GM12864 (cell line): ENCODE measurements around the gene ZNF552.
"Not testable (repeated sequence)": the region's sequence is repeated elsewhere in the genome, so short reads cannot be mapped to it uniquely, and the experiment has no call there.

Experiments used
- DNase-seq: peaks from one replicate; pipeline ENCODE4 v3.0.0-alpha.2; 2011; ENCODE audit warnings: low read depth
- H3K4me3 ChIP-seq: 2 replicates; pipeline ENCODE4 v1.5.1; 2011; ENCODE audit warnings: mild to moderate bottlenecking, low read depth, low read length, control low read depth
- TF ChIP-seq, protein P1 (sequence below): IDR thresholded peaks from 2 replicates; pipeline ENCODE4 v1.5.1; 2011; ENCODE audit warnings: low read depth, mild to moderate bottlenecking, moderate library complexity, low read length, control low read depth, inconsistent platforms; ENCODE audit errors: missing control alignments

Gene ZNF552

DNA sequence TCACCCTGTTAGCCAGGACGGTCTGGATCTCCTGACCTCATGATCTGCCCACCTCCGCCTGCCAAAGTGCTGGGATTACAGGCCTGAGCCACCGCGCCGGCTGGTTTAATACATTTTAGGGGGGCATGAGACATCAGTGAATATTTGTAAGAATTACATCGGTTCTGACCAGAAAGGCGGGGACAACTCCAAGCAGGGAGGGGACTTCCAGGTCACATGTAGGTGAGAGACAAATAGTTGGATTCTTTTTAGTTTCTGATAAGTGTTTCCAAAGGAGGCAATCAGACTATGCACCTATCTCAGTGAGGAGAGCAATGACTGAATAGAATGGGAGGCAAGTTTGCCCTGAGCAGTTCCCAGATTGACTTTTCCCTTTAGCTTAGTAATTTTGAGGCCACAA lies 3.7 kb upstream of the ZNF552 start:
- TF ChIP-seq, protein P1, sequence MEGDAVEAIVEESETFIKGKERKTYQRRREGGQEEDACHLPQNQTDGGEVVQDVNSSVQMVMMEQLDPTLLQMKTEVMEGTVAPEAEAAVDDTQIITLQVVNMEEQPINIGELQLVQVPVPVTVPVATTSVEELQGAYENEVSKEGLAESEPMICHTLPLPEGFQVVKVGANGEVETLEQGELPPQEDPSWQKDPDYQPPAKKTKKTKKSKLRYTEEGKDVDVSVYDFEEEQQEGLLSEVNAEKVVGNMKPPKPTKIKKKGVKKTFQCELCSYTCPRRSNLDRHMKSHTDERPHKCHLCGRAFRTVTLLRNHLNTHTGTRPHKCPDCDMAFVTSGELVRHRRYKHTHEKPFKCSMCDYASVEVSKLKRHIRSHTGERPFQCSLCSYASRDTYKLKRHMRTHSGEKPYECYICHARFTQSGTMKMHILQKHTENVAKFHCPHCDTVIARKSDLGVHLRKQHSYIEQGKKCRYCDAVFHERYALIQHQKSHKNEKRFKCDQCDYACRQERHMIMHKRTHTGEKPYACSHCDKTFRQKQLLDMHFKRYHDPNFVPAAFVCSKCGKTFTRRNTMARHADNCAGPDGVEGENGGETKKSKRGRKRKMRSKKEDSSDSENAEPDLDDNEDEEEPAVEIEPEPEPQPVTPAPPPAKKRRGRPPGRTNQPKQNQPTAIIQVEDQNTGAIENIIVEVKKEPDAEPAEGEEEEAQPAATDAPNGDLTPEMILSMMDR: no peak
- no peak for DNase-seq
- H3K4me3 ChIP-seq: no peak overlapping the region

DNA sequence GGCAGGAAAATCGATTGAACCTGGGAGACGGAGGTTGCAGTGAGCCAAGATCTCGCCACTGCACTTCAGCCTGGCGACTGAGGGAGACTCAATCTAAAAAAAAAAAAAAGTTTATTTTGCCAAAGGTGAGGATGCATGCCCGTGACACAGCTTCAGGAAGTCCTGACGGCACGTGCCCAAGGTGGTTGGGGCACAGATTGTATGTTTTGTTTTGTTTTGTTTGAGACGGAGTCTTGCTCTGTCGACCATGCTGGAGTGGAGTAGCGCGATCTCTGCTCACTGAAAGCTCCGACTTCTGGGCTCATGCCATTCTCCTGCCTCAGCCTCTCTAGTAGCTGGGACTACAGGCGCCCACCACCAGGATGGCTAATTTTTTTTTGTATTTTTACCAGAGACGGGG lies 3.3 kb upstream of the ZNF552 start:
- DNase-seq: no peak
- TF ChIP-seq, protein P1: no peak
- no peak overlapping the region for H3K4me3 ChIP-seq

DNA sequence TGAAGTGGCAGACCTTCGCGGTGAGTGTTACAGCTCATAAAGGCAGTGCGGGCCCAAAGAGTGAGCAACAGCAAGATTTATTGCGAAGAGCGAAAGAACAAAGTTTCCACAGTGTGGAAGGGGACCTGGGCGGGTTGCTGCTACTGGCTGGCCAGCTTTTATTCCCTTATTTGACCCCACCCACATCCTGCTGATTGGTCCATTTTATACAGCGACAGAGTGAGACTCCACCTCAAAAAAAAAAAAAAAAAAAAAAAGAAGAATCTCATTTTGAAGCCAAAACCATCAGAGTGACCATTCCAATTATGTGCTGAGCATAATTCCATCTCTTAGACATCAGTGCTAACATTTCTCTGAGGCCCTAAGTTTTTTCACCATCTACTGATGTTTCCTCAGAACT lies 1.9 kb upstream of the ZNF552 start:
- TF ChIP-seq, protein P1: no peak
- no peak overlapping the region for H3K4me3 ChIP-seq
- no peak for DNase-seq

DNA sequence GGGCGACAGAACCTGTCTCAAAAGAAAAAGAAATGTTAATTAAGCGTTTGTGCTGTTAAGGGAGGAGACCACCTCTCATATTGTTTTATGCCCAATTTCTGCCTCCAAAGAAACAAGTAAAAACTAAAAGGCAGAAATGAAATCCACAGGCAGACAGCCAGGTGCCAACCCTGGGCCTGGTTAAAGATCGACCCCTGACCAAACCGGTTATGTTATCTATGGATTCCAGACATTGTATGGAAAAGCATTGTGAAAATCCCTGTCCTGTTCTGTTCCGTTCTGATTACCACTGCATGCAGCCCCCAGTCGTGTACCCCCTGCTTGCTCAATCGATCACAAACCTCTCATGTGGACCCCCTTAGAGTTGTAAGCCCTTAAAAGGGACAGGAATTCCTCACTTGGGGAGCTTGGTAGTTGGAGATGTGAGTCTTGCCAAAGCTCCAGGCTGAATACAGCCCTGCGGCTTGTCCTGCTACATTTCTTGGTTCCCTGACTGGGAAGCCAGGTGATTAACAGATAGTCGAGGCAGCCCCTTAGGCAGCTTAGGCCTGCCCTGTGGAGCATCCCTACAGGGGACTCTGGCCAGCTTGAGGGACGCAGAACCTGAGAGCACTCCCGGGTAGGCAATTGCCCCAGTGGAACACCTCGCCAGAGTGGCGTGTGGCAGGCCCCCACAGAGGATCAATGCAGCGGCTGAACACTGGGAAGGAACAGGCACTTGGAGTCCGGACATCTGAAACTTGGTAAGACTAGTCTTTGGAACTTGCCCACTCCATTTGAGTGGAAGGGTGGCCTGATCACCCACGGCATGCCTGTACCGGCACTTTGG lies 748 bp upstream of the ZNF552 start:
- TF ChIP-seq, protein P1: no peak
- no peak for DNase-seq
- H3K4me3 ChIP-seq: peak overlapping the region; percentile 67; the same call in 1 of the 2 replicates

DNA sequence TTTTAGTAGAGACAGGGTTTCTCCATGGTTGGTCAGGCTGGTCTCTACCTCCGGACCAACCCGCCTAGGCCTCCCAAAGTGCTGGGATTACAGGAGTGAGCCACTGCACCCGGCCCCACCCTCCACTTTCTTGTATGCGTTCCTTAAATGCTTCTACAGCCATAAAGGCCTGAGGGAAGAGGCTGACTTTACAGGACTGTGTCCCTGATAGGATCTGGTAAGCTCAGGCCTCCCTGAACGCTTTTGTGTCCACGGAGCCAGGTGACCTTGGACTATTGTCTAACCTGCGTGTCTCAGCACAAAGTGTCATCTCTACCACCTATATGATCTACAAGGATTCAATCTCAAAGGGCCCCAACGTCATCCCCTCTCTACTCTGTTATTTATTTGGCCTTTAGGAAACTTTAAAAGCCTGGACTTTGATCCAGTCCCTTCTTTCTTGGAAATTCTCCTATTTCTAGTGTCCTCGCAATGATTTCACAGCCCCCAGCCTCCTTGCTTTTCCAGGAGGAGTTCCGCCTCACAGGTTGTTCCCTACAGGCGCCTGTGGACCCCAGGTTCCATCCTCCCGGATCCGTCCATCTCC lies 701 bp downstream of the ZNF552 start:
- no peak for DNase-seq
- TF ChIP-seq, protein P1: no peak
- peak overlapping the region; percentile 67 for H3K4me3 ChIP-seq

DNA sequence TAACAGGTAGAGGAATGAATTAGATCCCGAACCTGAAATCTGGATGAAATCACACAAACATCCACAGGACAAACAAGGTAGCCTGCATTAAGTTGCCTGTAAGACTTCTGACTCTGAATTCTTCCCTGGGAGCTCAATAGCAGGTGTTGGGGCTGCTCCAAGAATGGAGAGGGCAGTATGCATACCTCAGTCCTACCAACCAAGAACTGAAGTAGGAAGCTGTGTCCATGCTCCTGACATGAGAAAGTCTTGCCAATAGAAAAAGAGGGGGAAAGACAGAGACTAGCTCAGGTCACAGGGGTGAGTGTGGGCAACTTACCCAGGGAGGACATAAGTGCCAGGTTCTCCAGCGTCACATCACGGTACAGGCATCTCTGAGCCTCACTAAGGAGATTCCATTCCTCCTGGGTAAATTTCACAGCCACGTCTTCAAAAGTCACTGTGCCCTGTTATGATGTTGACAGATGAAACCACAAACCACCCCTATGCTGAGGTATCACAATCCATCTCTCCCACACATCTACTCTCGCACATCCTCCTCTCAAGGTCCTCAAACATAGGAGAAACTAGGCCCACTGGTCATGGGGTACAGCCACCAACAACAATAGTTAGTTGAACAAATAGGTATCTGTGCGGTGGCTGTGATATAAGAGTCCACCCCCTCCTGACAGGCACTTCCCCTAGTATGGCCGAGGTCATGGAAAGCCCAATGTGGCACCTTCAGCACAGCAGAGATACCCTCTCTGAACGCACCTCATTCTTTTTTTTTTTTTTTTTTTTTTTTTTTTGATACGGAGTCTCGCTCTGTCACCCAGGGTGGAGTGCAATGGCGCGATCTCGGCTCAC lies 1.5 kb downstream of the ZNF552 start:
- not testable (repeated sequence) for H3K4me3 ChIP-seq, DNase-seq

DNA sequence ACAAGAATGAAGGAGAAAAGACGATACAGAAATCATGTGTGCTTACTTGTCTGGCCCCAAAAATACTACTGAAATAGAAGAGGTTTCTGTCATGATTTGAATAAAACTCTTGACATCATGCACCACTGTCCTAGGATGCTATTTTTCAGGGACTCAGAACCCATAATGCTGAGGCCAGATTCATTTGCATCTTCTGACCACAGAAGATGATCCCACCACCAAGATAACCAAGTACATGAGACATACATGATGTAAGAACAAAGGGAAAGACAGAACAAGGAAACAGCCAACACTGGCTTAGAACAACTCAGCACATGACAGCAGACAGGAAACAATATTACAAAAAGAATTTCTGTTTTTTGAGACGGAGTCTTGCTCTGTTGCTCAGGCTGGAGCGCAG lies 2.5 kb downstream of the ZNF552 start:
- no peak for DNase-seq
- no peak overlapping the region for H3K4me3 ChIP-seq
- TF ChIP-seq, protein P1: no peak

DNA sequence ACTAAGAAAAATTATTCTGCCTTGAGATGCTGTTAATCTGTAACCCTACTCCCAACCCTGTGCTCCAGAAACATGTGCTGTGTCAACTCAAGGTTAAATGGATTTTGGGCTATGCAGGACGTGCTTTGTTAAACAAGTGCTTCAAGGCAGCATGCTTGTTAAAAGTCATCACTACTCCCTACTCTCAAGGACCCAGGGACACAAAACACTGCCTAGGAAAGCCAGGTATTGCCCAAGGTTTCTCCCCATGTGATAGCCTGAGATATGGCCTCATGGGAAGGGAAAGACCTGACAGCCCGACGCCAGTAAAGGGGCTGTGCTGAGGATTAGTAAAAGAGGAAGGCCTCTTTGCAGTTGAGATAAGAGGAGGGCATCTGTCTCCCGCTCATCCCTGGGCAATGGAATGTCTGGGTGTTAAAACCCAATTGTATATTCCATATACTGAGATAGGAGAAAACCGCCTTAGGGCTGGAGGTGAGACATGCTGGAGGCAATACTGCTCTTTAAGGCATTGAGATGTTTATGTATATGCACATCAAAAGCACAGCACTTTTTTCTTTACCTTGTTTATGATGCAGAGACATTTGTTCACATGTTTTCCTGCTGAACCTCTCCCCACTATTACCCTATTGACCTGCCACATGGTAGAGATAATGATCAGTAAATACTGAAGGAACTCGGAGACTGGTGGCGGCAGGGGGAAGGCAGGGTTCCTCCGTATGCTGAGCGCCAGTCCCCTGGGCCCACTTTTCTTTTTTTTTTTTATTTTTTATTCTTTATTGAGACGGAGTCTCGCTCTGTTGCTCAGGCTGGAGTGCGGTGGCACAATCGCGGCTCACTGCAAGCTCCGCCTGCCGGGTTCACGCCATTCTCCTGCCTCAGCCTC lies 4.1 kb downstream of the ZNF552 start:
- not testable (repeated sequence) for DNase-seq, H3K4me3 ChIP-seq
